Lower lobe of right lung (tissue), 2 donors: Measurements from ENCODE around the gene GLT8D2. TPM values are rescaled to one million over a fixed set of nuclear protein-coding genes. Genes with fewer than 3 reads are reported as not detected.

Experiments used
- ATAC-seq, 2 donors: fragments of 200-7000 bp; cut with Tn5 transposase; one replicate each; pipeline ENCODE4 v1.9.1; 2020 to 2022; ENCODE audit warnings: mild to moderate bottlenecking in 2 of 2, moderate library complexity in 2 of 2
- DNase-seq: peaks from one replicate; pipeline ENCODE4 v3.0.0-alpha.2; 2020
- H3K27ac ChIP-seq: fragments of 200-600 bp; one replicate; pipeline ENCODE4 v1.8.0; 2022
- H3K27me3 ChIP-seq: fragments of 200-600 bp; one replicate; pipeline ENCODE4 v1.8.0; 2022; ENCODE audit warnings: low read depth
- H3K36me3 ChIP-seq: fragments of 200-600 bp; one replicate; pipeline ENCODE4 v1.8.0; 2022; ENCODE audit warnings: mild to moderate bottlenecking
- H3K4me1 ChIP-seq: fragments of 200-600 bp; one replicate; pipeline ENCODE4 v1.8.0; 2022
- H3K4me3 ChIP-seq: fragments of 200-600 bp; one replicate; pipeline ENCODE4 v1.8.0; 2022; ENCODE audit warnings: mild to moderate bottlenecking
- H3K9me3 ChIP-seq: fragments of 200-600 bp; one replicate; pipeline ENCODE4 v1.8.0; 2022
- CTCF ChIP-seq: fragments of 200-600 bp; IDR thresholded peaks from one replicate; pipeline ENCODE4 v1.8.0; 2022; ENCODE audit warnings: antibody characterized with exemption, mild to moderate bottlenecking
- intact Hi-C: fragments of 100-400 bp; cut with DNase I; formaldehyde crosslinking; loops from one replicate; pipeline ENCODE4 v1.11.0; 2022
- total RNA-seq: library from RNA; stranded (reverse); fragmentation: NEBNext Ultra II Directional; extraction: Animal tissue kit (Norgen Biotek cat#: 25700); gene quantifications from one replicate; pipeline ENCODE4 v1.2.1, GENCODE V29; 2021
- donor health status: DM: no; HTN: yes; CAD: no; lungs with severe emphysema.

The GLT8D2 gene
- total RNA-seq, 1 donor from 2014 or later = 10.5 TPM

GRCh38 chr12:103960616-103961227 is 89.3 kb downstream of the GLT8D2 start:
- Histone ChIP-seq H3K4me1 (peaks cover 26% of the 10 kb centered on the region), H3K36me3 (no peaks in the 10 kb centered on the region), H3K4me3 (no peak overlapping the region), H3K9me3 (no peaks in the 10 kb centered on the region), H3K27me3 (no peaks in the 10 kb centered on the region), H3K27ac (no peak overlapping the region)
- ATAC-seq (no peak), DNase-seq (no peak)
- intact Hi-C loops = no loop called here
- TF ChIP-seq CTCF = no peak

DNA sequence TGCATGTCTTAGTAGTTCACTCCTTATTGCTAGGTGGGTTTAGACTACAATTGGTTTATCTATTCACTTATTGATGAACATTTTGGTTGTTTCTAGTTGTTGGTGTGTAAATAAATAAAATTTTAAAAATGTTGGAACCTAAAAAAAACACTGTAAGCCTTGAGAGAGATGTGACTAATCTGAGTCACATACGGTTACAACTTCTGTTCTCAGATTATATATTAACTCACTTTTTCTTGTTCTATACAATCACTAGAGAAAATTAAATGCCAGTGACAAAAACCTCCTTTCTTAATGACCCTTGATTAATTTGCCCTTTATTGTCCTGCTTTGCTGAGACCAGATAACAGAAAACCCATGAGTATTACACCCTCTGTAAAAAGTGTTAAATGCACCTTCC is 91.4 kb downstream of the GLT8D2 start:
- no peak overlapping the region for H3K4me3 ChIP-seq
- no peak for ATAC-seq
- H3K9me3 ChIP-seq = no peaks in the 10 kb centered on the region
- no peak for DNase-seq
- no peak overlapping the region for H3K27ac ChIP-seq
- intact Hi-C loops = no loop called here
- TF ChIP-seq CTCF = no peak
- H3K27me3 ChIP-seq = no peaks in the 10 kb centered on the region
- H3K36me3 ChIP-seq = peaks cover 12% of the 10 kb centered on the region
- peaks cover 24% of the 10 kb centered on the region for H3K4me1 ChIP-seq

DNA sequence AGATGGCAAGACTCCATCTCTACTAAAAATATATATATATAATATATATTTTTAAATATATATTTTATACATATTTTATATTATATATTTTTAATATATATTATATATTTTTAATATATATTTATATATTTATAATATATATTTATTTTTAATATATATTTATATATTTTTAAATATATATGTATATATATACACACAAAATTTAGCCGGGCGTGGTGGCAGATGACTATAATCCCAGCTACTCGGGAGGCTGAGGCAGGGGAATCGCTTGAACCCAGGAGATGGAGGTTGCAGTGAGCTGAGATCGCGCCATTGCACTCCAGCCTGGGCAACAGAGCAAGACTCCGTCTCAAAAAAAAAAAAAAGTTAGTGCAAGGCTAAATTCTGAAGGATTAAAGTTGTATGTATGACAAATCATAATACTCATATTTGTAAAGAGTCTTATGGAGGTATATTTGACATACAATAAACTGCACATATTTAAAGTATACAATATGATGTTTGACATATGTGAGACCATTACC is 92.1 kb downstream of the GLT8D2 start:
- ATAC-seq = no peak
- no peak for TF ChIP-seq CTCF
- Histone ChIP-seq H3K36me3 (peaks cover 19% of the 10 kb centered on the region), H3K27me3 (no peaks in the 10 kb centered on the region), H3K27ac (peak overlapping the region; percentile 92), H3K4me1 (peaks cover 21% of the 10 kb centered on the region), H3K4me3 (peak overlapping the region; percentile 93), H3K9me3 (no peaks in the 10 kb centered on the region)
- no peak for DNase-seq
- intact Hi-C loops = no loop called here

GRCh38 chr12:103956509-103957027 is 93.4 kb downstream of the GLT8D2 start:
- no peak for DNase-seq
- ATAC-seq = peak; percentile 58 to 72
- Histone ChIP-seq H3K9me3 (no peaks in the 10 kb centered on the region), H3K4me1 (peaks cover 17% of the 10 kb centered on the region), H3K27me3 (no peaks in the 10 kb centered on the region), H3K4me3 (peak overlapping the region; percentile 93), H3K27ac (peak overlapping the region; percentile 92), H3K36me3 (peaks cover 32% of the 10 kb centered on the region)
- no peak for TF ChIP-seq CTCF
- intact Hi-C loops = no loop called here

- H3K9me3 ChIP-seq = no peaks in the 10 kb centered on the region
- intact Hi-C loops = no loop called here
- H3K36me3 ChIP-seq = peaks cover 38% of the 10 kb centered on the region
- H3K27me3 ChIP-seq = no peaks in the 10 kb centered on the region
- no peak for TF ChIP-seq CTCF
- peak overlapping the region; percentile 92 for H3K27ac ChIP-seq
- H3K4me3 ChIP-seq = peak overlapping the region; percentile 93
- H3K4me1 ChIP-seq = peaks cover 17% of the 10 kb centered on the region
- DNase-seq (no peak), ATAC-seq (peak in 1 of 2 donors; percentile 2)
Measured at GRCh38 chr12:103955811-103956508, 94.0 kb downstream of the GLT8D2 start.
